ENCODE data around the gene FLRT1. TPM values are rescaled to one million over a fixed set of nuclear protein-coding genes. Genes with fewer than 3 reads are reported as not detected.
"Not testable (repeated sequence)": the region's sequence is repeated elsewhere in the genome, so short reads cannot be mapped to it uniquely, and the experiment has no call there.

Gene FLRT1
- total RNA-seq, 1 donor from 2014 or later, result not detected

- DNase-seq (ENCODE audit: low read depth, low spot score), result no peak
These were observed 9.1 kb downstream of the FLRT1 start for GRCh38 chr11:64044730-64045393.

DNA sequence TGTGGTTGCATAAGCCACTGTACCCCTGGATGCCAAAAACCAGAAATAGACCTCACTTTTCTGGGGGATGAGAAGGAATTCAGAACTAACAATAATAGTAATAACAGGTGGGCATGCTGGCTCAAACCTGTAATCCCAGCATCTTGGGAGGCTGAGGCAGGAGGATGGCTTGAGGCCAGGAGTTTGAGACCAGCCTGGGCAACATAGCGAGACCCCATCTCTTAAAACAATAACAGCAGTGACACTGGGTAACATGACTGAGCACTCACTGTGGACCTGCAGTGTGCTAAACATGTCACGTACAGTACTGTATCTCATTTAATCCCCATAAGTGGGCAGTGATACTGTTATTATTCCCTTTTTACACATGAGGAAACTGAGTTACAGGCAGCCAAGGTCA is 10.0 kb downstream of the FLRT1 start:
- DNase-seq (ENCODE audit: low read depth, low spot score), result no peak

GRCh38 chr11:64047373-64047772 is 11.6 kb downstream of the FLRT1 start:
- DNase-seq (ENCODE audit: low read depth, low spot score), result not testable (repeated sequence)

DNA sequence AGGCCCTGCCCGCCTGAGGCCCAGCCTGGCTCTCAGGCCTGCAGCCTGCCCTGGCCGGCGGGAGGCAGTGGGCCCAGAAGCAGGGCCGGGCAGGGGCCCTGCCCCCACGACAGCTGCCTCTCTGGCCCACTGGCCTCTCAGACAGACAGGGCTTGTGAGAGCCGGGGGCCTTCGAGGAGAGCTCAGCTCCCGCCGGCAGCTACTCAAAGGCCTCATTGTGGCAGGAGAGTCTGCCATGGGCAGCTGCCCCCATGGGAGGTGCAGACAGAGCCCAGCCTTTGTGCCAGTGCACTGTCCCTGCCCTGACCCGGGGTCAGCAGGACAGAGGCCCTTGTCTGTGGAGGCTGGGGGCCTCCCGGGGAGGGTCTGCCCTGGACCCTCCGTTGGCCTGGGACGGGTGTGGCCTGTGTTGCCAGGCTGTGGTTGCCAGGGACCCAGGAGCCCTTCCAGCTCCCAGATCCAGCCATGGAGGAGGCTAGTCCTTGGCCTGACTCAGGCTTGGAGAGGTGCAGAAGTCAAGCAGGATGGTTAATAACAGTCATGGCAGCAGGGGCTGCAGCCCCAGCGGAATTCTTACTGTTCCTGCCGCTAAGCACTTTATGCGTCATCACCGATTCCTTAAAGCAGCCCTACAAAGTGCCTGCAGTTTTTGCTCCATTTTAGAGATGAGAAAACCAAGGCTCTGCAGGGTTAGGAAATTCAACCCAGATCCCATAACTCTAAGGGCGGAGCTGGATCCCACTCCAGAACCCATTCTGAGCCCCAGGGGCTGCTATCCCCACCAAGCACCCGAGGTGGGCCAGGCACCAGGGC is 12.5 kb downstream of the FLRT1 start:
- no peak for DNase-seq (ENCODE audit: low read depth, low spot score)

GRCh38 chr11:64049509-64049908 is 13.8 kb downstream of the FLRT1 start:
- no peak for DNase-seq (ENCODE audit: low read depth, low spot score)

- no peak for DNase-seq (ENCODE audit: low read depth, low spot score)
These were observed 15.6 kb downstream of the FLRT1 start for GRCh38 chr11:64051297-64051696.

DNA sequence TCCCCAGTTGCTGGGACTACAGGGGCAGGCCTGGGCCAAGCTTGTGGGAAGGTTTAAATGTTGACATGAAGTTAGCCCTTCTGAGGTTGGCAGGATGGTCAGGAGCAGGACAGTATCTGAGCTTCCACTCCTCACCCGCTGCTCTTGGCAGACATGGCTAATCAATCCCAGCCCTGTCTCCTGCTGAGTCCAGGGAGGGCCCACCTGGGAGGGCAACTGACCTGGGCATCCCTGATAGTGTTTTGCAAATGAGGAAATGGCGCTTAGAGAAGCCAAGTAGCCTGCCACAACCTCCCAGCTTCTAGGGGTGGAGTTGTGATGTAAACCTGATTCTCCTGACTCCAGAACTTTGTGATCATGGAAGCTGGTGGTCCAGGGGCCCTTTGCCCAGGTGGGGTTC is 16.7 kb downstream of the FLRT1 start:
- DNase-seq (ENCODE audit: low read depth, low spot score), result no peak

DNA sequence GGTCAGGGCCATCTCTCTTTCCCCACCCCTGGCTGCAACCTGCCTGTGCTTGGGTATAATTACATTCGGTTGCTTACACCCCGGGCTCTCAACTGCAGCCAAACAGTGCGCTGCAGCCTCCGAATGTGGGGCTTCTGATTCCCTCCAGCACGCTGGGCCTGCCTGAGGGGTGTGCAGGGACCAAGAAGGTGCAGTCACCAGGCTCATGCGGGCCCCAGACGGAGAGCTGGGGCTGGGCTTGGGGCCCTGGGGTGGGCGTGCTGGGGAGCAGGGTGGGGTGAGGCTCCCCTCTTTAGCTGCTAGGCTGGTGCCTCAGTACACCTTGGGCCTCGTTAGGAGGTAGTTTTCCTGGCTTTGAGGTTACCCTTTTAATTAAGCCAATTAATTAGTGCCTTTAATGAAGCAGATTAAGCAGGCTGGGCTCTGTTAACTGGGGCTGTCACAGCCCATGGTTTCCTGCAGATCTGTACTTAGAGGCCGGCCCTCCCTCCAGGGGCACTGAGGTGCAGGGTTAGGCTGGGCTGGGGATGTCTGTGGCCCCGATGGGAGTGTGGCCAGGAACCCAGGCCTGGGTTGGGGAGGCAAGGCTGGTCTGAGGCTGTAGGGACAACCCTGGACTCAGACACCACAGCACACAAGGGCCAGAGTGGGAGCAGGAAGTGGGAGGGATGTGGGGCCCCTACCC is 17.3 kb downstream of the FLRT1 start:
- DNase-seq (ENCODE audit: low read depth, low spot score), result no peak

GRCh38 chr11:64053699-64054098 is 18.0 kb downstream of the FLRT1 start:
- DNase-seq (ENCODE audit: low read depth, low spot score), result no peak

- DNase-seq (ENCODE audit: low read depth, low spot score), result no peak
These were observed 19.3 kb downstream of the FLRT1 start for GRCh38 chr11:64055077-64055476.

- DNase-seq (ENCODE audit: low read depth, low spot score), result no peak
These were observed 20.6 kb downstream of the FLRT1 start for GRCh38 chr11:64056213-64056785.

- no peak for DNase-seq (ENCODE audit: low read depth, low spot score)
These were observed 21.1 kb downstream of the FLRT1 start for GRCh38 chr11:64056861-64057260.

DNA sequence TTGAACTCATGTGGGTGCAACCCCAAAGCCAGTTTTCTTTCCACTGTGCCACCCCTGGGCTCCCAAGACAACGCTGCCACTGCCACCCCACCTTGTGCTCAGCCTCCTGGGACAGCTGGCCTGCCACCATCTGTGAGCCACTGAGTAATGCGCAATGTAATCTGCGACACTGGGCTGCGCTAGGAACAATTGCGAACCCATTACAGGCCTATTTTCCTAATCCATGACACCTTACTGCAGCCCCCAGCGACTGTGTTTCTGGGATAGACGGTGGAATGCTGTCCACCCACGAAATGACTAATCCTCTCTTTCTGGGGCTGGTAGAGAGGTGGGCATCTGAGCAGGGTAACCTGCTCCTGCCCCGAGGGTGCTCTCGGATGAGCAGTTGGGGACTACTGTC is 22.2 kb downstream of the FLRT1 start:
- DNase-seq (ENCODE audit: low read depth, low spot score), result no peak

DNA sequence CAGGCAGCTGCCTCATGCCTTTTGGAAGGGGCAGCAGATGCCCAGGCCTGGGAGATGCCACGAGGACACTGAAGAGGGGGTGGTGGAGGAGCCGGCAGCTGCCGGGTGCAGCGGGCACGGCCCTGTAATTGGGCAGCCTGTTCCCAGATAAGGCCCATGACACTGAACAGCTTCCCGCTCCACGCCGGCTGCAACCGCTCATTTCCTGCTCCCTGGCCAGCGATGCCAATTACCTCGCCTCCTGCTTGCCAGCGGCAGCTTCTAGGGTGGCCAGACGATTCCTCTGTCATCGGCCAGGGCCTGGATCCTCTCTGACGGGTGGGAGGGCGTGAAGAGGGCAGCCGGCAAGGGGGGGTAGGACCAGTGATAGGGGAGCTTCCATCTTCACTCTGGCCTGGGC is 22.8 kb downstream of the FLRT1 start:
- no peak for DNase-seq (ENCODE audit: low read depth, low spot score)

- DNase-seq (ENCODE audit: low read depth, low spot score), result no peak
These were observed 23.8 kb downstream of the FLRT1 start for GRCh38 chr11:64059339-64060140.

GRCh38 chr11:64060263-64060860 is 24.6 kb downstream of the FLRT1 start:
- DNase-seq (ENCODE audit: low read depth, low spot score), result no peak

GRCh38 chr11:64060861-64061444 is 25.2 kb downstream of the FLRT1 start:
- DNase-seq (ENCODE audit: low read depth, low spot score), result no peak

DNA sequence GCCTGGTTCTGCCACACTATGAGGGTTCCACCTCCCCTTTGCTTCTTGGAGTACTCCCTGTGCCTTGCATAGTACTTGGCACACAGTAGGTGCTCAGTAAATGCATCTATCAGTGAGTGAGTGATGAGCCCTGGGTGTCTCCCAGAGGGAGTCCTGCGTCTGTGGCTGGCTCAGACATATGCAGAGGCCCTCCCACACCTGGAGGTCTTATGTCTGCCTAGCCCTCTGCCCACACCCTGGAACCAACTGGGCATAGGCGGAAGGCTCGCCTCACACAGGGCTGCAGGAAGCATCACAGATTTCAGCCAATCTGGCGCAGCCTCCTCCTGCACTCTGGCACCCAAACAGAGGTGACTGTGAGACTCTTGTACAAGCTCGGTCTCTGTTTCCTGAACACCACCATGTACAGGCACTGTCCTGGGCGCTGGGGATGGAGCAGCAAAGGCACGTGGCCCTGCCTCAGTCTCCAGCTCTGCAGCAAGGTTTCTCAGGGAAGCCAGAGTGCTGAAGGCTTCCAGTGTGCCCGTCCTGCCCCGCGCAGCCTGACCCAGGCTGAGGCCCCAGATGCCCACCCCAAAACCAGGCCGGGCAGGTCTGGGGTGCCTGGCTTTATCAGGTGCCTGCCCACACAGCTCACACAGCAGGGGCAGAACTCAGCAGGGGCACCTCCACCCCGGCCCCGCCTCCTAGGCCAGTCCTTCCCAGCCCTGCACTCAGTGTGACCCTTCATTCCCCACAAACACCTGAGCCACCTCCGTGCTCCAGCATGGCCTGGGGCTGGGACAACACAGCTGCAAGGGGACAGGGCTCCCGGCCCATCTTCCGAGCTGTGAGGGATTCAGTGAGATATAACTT is 26.7 kb downstream of the FLRT1 start:
- no peak for DNase-seq (ENCODE audit: low read depth, low spot score)

DNA sequence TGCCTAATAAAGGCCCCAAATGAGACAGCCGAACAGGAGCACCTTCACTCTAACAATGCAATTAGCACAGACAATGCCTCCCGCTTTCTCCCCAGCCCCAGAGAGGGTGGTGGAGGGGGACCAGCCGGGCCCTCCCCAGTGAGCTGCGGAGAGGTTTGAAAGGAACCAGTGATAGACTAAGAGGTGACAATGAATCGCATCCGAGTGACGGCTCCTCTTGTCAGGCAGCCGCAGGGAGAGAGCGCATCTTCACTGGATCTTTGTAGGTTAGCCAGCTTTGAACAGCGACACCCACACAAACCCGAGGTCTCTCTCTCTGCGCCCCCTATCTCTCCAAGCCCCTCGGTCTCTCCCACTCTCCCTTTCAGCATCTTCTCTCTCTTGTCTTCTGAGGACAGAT is 28.0 kb downstream of the FLRT1 start:
- DNase-seq (ENCODE audit: low read depth, low spot score), result no peak

All from pulmonary artery endothelial cell (primary cell).